GM20431 (cell line): Measurements from ENCODE around the gene PEPD.
"Not testable (repeated sequence)": the region's sequence is repeated elsewhere in the genome, so short reads cannot be mapped to it uniquely, and the experiment has no call there.

ENCODE experiments used
- in situ Hi-C: fragments of 300-500 bp; cut with MseI, MboI; formaldehyde crosslinking; loops from one replicate; pipeline ENCODE4 v1.15.0; 2020; ENCODE audit warnings: low sequenced_read_pairs; ENCODE audit not compliant: unreplicated experiment

PEPD gene

GRCh38 chr19:33521480-33522370, at the start of gene PEPD:
TSS of gene PEPD (minus strand) at chr19:33521791. CDS start at chr19:33521760, 31 bp downstream.
- in situ Hi-C loops, result no loop called here

GRCh38 chr19:33569821-33570220, 48.2 kb upstream of the PEPD start:
- in situ Hi-C loops, result no loop called here

GRCh38 chr19:33568706-33569105, 47.1 kb upstream of the PEPD start:
- in situ Hi-C loops, result no loop called here

DNA sequence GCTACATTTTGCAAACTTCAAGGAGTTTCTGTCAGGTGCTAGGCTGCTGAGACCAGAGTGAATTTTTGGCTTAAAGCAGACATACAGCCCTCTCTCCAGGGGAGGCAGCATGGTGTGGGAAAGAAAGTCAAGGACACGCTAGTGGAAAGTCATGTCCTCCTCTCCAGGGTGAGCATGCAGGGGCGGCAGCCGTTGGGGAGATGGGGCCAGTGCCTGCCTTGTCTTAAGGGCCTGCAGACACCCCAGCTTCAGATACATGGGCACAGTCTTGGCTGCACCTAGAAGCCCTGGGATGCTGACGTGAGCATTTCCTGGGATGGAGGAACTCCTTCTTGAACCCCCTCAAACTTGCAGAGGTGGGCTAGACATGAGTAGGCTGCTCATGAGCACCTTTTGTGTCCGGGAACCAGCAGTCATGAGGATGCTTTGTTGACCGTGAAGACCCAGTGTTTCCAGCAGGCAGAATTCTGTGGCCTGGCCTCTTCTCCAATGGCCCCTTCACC, 43.3 kb upstream of the PEPD start:
- in situ Hi-C loops, result no loop called here

- in situ Hi-C loops, result no loop called here
Measured at GRCh38 chr19:33562636-33563035, 41.0 kb upstream of the PEPD start.

- in situ Hi-C loops, result not testable (repeated sequence)
Measured at GRCh38 chr19:33561666-33562065, 40.1 kb upstream of the PEPD start.

DNA sequence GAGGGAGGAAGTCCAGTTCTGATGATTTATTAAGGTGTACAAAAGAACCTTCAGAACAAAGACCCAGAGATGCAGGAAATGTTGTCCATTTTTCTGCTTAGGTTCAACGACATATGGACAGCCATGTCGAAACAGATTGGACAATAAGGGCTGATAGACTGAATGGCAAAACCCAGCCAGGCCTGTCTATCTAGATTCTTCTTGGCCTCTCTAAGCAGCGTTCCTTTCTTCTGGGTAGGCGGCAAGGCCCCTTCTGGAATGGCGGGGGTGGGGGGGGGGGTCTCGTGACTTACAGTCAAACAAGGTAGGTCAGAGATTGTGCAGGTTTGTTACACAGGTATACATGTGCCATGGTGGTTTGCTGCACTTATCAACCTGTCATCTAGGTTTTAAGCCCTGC, 39.7 kb upstream of the PEPD start:
- in situ Hi-C loops, result no loop called here

- in situ Hi-C loops, result no loop called here
Measured at GRCh38 chr19:33559996-33560395, 38.4 kb upstream of the PEPD start.

DNA sequence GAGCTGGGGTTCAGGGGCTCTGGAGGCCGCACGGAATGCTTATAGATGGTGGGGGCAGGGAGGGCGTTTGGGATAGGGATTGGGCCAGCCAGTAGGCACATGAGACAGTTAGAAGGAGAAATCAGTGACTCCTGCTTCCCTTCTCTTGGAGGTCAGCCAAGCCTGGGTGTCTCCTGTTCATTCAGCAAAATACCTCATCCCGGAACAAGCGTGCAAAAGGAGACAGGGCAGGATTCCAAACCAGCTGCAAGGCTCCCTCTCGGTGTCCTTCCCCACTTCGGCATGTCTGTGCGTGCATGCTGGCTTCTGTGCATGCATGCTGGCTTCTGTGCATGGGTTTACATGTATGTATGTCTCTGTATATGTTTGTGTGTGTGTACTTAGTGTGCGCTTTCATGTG, 37.3 kb upstream of the PEPD start:
- in situ Hi-C loops, result no loop called here

GRCh38 chr19:33558151-33558550, 36.6 kb upstream of the PEPD start:
- in situ Hi-C loops, result no loop called here

DNA sequence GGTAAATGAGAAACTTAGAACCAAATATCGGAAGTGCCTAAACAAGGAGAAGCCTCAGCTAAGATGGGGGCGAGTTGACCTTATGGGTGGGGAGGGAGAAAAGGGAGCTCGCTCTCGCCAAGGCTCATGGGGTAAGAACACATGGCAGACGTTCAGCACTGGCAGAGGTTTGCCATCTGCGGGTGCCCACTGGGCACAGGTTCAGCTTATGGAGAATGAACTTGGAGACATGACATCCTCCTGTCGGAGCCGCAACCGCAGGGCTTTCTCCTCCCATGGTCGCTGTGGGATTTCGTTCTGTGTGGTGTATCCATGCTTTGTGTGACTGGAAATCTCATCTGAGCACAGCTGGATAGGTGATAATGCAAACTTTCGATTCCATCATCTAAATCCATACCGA, 36.1 kb upstream of the PEPD start:
- in situ Hi-C loops, result no loop called here

GRCh38 chr19:33557196-33557595, 35.6 kb upstream of the PEPD start:
- in situ Hi-C loops, result no loop called here

DNA sequence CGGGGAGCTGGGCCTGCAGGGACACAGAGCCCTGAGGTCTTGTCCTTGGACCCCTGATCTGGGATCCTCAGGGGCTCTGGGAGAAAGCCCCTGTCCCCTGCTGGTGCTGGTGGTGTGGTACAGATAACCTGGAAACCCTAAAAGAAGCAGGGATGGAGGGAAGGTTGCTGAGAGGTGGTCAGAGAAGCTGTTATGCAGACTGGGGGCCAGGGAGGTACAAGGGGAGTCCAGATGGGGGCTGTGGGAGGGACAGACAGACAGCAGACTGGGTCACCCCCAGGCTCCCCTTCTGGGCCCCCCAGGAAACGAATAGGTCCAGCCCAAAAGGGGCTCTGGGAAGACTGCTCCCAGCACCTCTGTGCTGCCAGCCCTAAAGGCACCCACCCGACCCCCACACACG, 34.7 kb upstream of the PEPD start:
- in situ Hi-C loops, result no loop called here

GRCh38 chr19:33555726-33556125, 34.1 kb upstream of the PEPD start:
- in situ Hi-C loops, result not testable (repeated sequence)

DNA sequence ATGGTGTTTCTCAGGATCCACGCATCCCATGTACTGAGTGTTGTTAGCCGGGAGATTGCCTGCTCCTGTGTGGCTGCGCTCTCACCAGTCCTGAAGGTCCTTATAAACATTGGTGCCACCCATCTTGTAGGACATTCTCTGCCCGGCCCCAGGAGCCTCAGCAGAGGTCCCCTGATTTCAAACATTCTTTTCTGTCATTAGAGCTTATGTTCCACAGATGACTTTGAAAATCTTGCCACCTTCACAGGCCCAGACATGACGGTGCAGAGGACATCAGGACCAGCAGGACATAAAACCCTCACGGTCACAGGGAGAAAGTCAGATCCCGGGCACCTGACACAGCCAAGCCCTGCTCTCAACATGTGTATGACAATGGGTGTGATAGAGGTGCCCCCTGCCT, 33.2 kb upstream of the PEPD start:
- in situ Hi-C loops, result no loop called here

DNA sequence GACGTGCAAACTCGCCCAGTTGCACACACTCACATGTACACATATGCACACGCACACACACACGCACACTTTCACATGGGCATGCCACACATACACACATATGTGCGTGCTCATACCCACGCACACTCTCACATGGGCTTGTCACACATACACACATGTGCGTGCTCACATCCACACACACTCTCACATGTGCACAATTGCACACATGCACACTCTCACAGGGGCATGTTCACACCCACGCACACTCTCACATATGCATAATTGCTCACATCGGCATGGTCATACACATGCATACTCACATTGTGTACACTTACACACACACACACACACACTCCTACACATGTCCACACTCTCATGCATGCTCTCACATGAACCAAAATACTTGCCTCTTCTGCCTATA, 32.8 kb upstream of the PEPD start:
- in situ Hi-C loops, result no loop called here

DNA sequence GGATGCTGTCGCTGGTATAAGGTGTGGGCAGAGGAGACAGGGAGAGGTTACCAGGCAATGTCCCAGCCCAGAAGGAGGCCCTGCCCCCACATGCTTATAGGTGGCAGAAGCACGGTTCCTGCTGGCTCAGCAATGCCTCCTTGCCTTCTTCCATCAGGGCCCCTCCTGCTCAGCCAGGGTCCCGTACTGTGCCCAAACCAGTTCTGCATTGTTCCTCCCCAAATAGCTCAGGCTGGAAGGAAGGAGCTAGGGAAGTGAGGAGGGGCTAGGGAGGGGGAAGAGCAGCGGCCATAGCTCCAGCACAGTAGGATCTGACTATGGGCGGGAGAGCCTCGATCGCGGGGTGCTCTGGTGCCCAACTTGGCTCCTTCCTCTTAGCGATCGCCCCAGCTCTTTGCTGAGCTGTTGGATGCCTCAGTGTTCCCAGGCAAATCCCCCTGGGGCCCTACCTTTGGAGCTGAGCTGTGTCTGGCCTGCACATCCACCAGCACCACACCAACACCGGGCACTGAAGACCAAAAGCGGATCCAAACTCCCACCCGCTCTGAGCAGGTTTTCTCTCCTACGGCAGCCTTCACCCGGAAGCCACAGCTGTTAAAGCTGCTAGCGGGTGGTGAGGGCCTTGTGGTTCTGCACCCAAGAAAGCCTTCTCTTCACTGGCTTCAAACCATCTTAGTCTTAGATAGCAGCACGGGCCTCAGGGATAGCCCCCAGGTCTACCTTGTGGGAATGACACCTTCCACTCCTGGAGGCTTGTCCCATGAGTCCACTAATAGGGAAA, 32.1 kb upstream of the PEPD start:
- in situ Hi-C loops, result no loop called here

DNA sequence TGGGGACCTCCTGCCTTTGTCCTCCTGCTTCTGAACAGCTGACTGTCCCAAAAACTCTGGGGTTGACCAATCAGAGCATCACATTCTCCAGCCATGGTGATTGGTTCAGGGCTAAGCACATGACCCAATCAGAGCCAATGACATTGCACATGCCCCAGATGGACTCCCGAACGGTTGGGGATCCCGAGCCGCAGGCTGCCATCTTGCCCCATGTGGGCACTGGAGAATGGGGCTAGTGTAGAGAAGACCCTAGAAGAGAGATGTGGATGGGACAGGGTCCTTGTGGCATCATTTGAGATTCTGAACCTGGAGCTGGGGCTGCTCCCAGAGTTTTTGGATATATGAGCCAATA, 31.3 kb upstream of the PEPD start:
- in situ Hi-C loops, result no loop called here

- in situ Hi-C loops, result no loop called here
Measured at GRCh38 chr19:33552191-33552927, 30.8 kb upstream of the PEPD start.

GRCh38 chr19:33551676-33552075, 30.1 kb upstream of the PEPD start:
- in situ Hi-C loops, result no loop called here

GRCh38 chr19:33550768-33551167, 29.2 kb upstream of the PEPD start:
- in situ Hi-C loops, result no loop called here
